Activated CD4-positive, alpha-beta T cell treated with anti-CD3 and anti-CD28 coated beads for 36 hours (primary cell): ENCODE results near the gene CEBPG. TPM values are rescaled to one million over a fixed set of nuclear protein-coding genes. Genes with fewer than 3 reads are reported as not detected.

Source experiments
- ATAC-seq: fragments of 200-7000 bp; cut with Tn5 transposase; one replicate; pipeline ENCODE4 v1.10.0; 2021; ENCODE audit warnings: mild to moderate bottlenecking, moderate library complexity
- CTCF ChIA-PET: fragments of 350-600 bp; sonication (Branson Sonifier 250); formaldehyde crosslinking; loops from one replicate; lab custom pipeline; 2021; ENCODE audit warnings: antibody characterized with exemption; lab: Charles Lee
- POLR2A ChIA-PET: fragments of 350-600 bp; sonication (Branson Sonifier 250); formaldehyde crosslinking; loops from one replicate; lab custom pipeline; 2021; ENCODE audit warnings: antibody characterized with exemption, inconsistent platforms; lab: Charles Lee
- DNase-seq: peaks from one replicate; pipeline ENCODE4 v3.0.0-alpha.2; 2020
- H3K27ac Mint-ChIP-seq: one replicate; pipeline ENCODE4 v1.8.0; 2021; ENCODE audit warnings: mixed read lengths
- H3K27me3 Mint-ChIP-seq: one replicate; pipeline ENCODE4 v1.8.0; 2021; ENCODE audit warnings: mixed read lengths
- H3K36me3 Mint-ChIP-seq: one replicate; pipeline ENCODE4 v1.8.0; 2021; ENCODE audit warnings: low read depth, mixed read lengths
- H3K4me1 Mint-ChIP-seq: one replicate; pipeline ENCODE4 v1.8.0; 2021; ENCODE audit warnings: mixed read lengths
- H3K4me3 Mint-ChIP-seq: one replicate; pipeline ENCODE4 v1.8.0; 2021; ENCODE audit warnings: mild to moderate bottlenecking, moderate library complexity, mixed read lengths
- H3K9me3 Mint-ChIP-seq: one replicate; pipeline ENCODE4 v1.8.0; 2021; ENCODE audit warnings: low read depth, mixed read lengths
- intact Hi-C, 2 experiments: fragments of 100-400 bp; cut with DNase I in 1 of 2; cut with micrococcal nuclease in 1 of 2; formaldehyde crosslinking; loops; one replicate each; pipeline versions ENCODE4 v1.14.2 to v1.15.1; 2022 to 2024; cut with DNase I, micrococcal nuclease
- total RNA-seq, 2 experiments: library from RNA; stranded (reverse); gene quantifications; one replicate each; pipeline ENCODE4 v1.2.3, GENCODE V29; 2021

CEBPG gene
- total RNA-seq, 2 experiments from 2014 or later: 25.9 to 29.6 TPM

GRCh38 chr19:33404506-33405253, 31.2 kb downstream of the CEBPG start:
- ATAC-seq (no peak), DNase-seq (no peak)
- no peaks in the 10 kb centered on the region for H3K36me3 Mint-ChIP-seq
- CTCF ChIA-PET: interaction anchor here (0.8 to 2.8 kb wide), 9 partner anchors 11 to 278 kb away, joined by 3 to 13 read pairs (median 4); no protein-coding TSS in a partner anchor
- H3K9me3 Mint-ChIP-seq: no peaks in the 10 kb centered on the region
- intact Hi-C loops: loop anchor here (5.0 to 10.0 kb wide), 3 partner anchors 102 to 262 kb away; partner anchors contain the start of gene CEBPA (in 1 of the 2)
- POLR2A ChIA-PET: no interaction called here
- H3K27me3 Mint-ChIP-seq: no peaks in the 10 kb centered on the region
- no peak overlapping the region for H3K4me3 Mint-ChIP-seq
- no peak overlapping the region for H3K27ac Mint-ChIP-seq
- no peaks in the 10 kb centered on the region for H3K4me1 Mint-ChIP-seq

- Mint-ChIP-seq H3K4me1 (no peaks in the 10 kb centered on the region), H3K27me3 (no peaks in the 10 kb centered on the region), H3K27ac (no peak overlapping the region), H3K9me3 (no peaks in the 10 kb centered on the region), H3K4me3 (no peak overlapping the region), H3K36me3 (no peaks in the 10 kb centered on the region)
- intact Hi-C loops: loop anchor here (5.0 to 10.0 kb wide), 3 partner anchors 103 to 263 kb away; partner anchors contain the start of gene CEBPA (in 1 of the 2)
- ChIA-PET POLR2A (no interaction called here), CTCF (interaction anchor here (0.8 to 2.8 kb wide), 7 partner anchors 11 to 279 kb away, joined by 3 to 13 read pairs (median 4); no protein-coding TSS in a partner anchor)
- ATAC-seq (no peak), DNase-seq (no peak)
These were observed 31.7 kb downstream of the CEBPG start for GRCh38 chr19:33405254-33405552.

- Mint-ChIP-seq H3K4me1 (no peaks in the 10 kb centered on the region), H3K27ac (no peak overlapping the region), H3K36me3 (no peaks in the 10 kb centered on the region), H3K9me3 (no peaks in the 10 kb centered on the region), H3K27me3 (no peaks in the 10 kb centered on the region), H3K4me3 (no peak overlapping the region)
- ChIA-PET CTCF (interaction anchor here (0.6 to 2.8 kb wide), 11 partner anchors 8 to 280 kb away, joined by 3 to 23 read pairs (median 5); no protein-coding TSS in a partner anchor), POLR2A (no interaction called here)
- no peak for DNase-seq
- no peak for ATAC-seq
- intact Hi-C loops: loop anchor here (1.0 to 10.0 kb wide), 5 partner anchors 104 to 279 kb away; partner anchors contain the start of gene CEBPA (in 1 of the 2)
These were observed 32.3 kb downstream of the CEBPG start for GRCh38 chr19:33405553-33406461.

GRCh38 chr19:33406521-33407139, 33.1 kb downstream of the CEBPG start:
- Mint-ChIP-seq H3K4me3 (no peak overlapping the region), H3K36me3 (no peaks in the 10 kb centered on the region), H3K4me1 (no peaks in the 10 kb centered on the region), H3K9me3 (no peaks in the 10 kb centered on the region), H3K27me3 (no peaks in the 10 kb centered on the region), H3K27ac (no peak overlapping the region)
- ATAC-seq: peak; percentile 85
- DNase-seq: peak; percentile 85
- ChIA-PET POLR2A (no interaction called here), CTCF (interaction anchor here (0.6 to 2.8 kb wide), 14 partner anchors 9 to 684 kb away, joined by 3 to 23 read pairs (median 4); partner anchors contain the start of gene SLC7A10)
- intact Hi-C loops: loop anchor here (1.0 to 10.0 kb wide), 5 partner anchors 104 to 280 kb away; partner anchors contain the start of gene CEBPA (in 1 of the 2)

DNA sequence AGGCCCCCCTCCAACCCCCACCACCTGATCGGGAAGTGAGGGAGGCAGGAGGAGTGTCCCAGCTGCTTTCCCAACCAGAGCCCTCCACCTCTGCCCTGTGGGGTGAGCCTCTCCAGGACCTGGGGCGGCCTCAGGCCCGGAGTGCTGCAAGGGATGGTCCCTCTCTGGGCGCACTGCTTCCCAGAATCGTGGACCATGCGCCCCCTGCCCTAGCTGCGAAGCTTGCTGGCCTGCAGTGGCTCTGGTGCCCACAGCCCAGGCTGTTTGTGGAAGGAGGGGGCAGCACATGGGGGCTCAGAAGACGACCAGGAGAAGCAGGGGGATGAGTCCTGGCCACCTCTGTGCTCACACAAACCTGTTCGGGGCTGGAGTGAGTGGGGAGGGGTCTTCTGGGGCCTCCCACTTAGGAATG, 33.6 kb downstream of the CEBPG start:
- Mint-ChIP-seq H3K4me3 (no peak overlapping the region), H3K27me3 (no peaks in the 10 kb centered on the region), H3K36me3 (no peaks in the 10 kb centered on the region), H3K9me3 (no peaks in the 10 kb centered on the region), H3K27ac (no peak overlapping the region), H3K4me1 (no peaks in the 10 kb centered on the region)
- ChIA-PET CTCF (interaction anchor here (0.6 to 2.8 kb wide), 13 partner anchors 9 to 683 kb away, joined by 3 to 23 read pairs (median 4); partner anchors contain the start of gene SLC7A10), POLR2A (no interaction called here)
- DNase-seq (no peak), ATAC-seq (peak; percentile 24)
- intact Hi-C loops: loop anchor here (2.0 to 10.0 kb wide), 4 partner anchors 105 to 280 kb away; partner anchors contain the start of gene CEBPA (in 1 of the 2)

DNA sequence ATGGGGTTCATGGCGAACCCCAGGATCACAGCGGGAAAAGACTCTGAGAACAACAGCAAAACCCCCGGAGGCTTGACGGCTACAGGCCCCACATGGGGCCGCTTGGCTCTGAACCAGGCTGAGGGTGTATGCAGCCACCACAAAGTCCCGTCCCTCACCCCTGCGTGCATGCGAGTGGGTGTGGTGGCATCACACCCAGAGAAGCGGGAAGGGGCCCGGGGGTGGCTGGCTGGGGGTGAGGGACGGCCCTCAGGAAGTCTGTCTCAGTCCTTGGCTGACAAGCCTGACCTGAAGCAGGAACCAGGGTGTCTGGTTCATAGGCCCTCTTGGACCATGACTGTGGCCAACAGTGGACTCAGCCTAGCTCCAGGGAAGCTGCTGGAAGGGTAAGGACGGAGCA, 34.2 kb downstream of the CEBPG start:
- DNase-seq (no peak), ATAC-seq (no peak)
- Mint-ChIP-seq H3K9me3 (no peaks in the 10 kb centered on the region), H3K27me3 (no peaks in the 10 kb centered on the region), H3K4me1 (no peaks in the 10 kb centered on the region), H3K27ac (no peak overlapping the region), H3K4me3 (no peak overlapping the region), H3K36me3 (no peaks in the 10 kb centered on the region)
- POLR2A ChIA-PET: no interaction called here
- intact Hi-C loops: loop anchor here (2.0 to 10.0 kb wide), 4 partner anchors 105 to 281 kb away; partner anchors contain the start of gene CEBPA (in 1 of the 2)
- CTCF ChIA-PET: interaction anchor here (0.6 to 2.1 kb wide), 5 partner anchors 9 to 301 kb away, joined by 3 to 23 read pairs (median 4); no protein-coding TSS in a partner anchor

DNA sequence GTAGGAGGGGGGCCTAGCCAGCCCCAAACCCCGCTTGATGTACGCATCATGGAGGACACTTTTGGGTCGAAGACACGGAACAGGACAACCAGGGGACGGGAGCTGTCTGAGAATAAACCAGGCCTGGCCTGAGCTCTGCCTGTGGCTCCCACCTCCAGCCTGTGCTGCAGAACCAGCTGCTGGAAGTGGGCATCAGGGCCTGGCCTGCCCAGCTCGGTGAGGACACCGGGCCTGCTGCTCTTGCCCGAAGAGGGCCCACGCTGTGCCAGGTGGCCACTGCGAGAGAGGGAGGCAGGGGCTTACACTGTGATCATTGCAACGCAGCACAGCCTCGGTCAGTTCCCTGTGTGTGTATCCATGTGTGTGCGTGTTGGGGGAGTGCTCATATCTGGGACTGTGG, 34.6 kb downstream of the CEBPG start:
- no peaks in the 10 kb centered on the region for H3K9me3 Mint-ChIP-seq
- DNase-seq: no peak
- no peaks in the 10 kb centered on the region for H3K4me1 Mint-ChIP-seq
- intact Hi-C loops: loop anchor here (5.0 to 10.0 kb wide), 3 partner anchors 106 to 266 kb away; partner anchors contain the start of gene CEBPA (in 1 of the 2)
- no peak for ATAC-seq
- no peaks in the 10 kb centered on the region for H3K27me3 Mint-ChIP-seq
- no peak overlapping the region for H3K4me3 Mint-ChIP-seq
- H3K27ac Mint-ChIP-seq: no peak overlapping the region
- H3K36me3 Mint-ChIP-seq: no peaks in the 10 kb centered on the region
- CTCF ChIA-PET: interaction anchor here (0.6 to 1.5 kb wide), 7 partner anchors 8 to 300 kb away, joined by 3 to 5 read pairs (median 3); no protein-coding TSS in a partner anchor
- POLR2A ChIA-PET: no interaction called here

DNA sequence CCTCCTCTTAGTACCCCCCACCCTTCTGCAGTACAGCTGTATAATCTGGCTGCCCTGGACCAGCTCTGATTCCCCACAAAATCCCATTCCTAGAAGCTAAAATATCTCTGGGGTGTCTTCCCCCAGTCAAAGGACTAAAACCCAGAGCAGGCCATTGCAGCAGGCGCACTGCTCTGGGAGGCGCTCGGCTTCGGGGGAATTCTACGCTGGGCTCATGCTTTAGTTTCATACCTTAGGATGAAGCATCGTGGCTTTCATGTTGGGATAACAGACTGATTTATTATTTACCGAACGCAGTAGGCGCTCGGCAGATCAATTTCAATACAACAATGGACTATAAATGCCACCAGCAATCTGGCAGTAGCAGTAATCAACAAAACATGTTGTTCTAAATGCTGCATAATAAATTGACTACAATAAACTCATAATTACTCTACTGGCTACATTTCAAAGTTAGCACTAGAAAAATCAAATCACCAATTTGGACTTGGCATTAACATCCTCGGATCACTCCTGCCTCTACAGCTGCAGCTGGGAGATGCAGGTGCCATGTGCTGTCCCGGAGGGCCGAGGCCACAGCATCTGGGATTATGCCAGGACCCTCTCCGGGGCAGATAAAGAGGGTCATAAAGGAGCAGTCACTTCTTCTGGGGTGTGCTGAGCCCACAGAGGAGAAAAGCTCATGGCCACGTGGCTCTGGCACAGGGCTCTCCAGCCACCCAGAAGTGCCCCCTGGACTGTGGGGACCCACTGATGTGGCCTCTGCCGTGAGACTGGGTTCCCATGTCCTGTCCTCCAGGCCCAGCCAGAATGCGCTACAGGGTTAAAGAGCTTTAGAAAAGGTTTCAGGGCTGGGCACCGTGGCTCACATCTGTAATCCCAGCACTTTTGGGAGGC, 35.3 kb downstream of the CEBPG start:
- CTCF ChIA-PET: interaction anchor here (0.6 to 2.1 kb wide), 8 partner anchors 8 to 300 kb away, joined by 3 to 8 read pairs (median 3); no protein-coding TSS in a partner anchor

DNA sequence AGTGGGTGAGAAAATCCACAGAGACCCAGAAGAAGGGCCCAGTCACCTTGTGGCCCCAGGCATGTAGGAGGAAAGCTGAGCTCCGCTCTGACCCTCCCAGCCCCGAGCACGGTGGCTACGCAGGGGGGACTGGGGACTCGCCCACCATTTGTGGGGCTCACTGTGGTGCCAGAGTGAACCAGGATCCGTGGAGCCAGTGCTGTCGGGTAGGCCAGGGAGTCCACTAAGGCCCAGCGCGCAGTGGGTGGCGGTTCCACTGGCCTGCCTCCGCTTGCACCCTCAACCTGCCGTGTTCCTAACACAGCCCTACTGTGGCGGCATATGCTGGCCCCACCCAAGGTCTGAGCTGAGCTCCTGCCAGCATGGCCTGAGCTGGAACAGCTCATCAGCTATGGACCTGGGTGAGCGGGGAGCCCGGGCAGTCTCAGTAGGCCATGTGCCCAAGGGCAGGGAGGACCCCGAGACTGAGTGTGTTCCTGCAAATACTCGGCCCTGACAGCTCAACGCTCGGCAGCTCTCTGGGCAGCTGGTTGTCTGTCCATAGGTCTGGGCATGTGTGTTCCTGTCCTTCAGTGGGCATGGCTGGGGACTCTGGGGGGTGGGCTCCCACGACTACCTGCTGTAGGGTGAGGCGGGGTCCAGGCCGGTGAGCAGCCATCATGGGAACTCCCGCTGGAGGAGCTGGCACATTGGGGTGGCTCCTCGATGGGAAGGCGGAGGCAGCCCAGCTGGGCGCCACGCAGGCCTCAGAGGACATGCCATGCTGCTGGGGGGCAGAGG, 36.6 kb downstream of the CEBPG start:
- Mint-ChIP-seq H3K9me3 (no peaks in the 10 kb centered on the region), H3K4me1 (no peaks in the 10 kb centered on the region), H3K27ac (no peak overlapping the region), H3K4me3 (no peak overlapping the region), H3K36me3 (no peaks in the 10 kb centered on the region), H3K27me3 (no peaks in the 10 kb centered on the region)
- no peak for ATAC-seq
- POLR2A ChIA-PET: no interaction called here
- DNase-seq: no peak
- intact Hi-C loops: loop anchor here (5.0 to 10.0 kb wide), 3 partner anchors 108 to 268 kb away; partner anchors contain the start of gene CEBPA (in 1 of the 2)
- CTCF ChIA-PET: interaction anchor here (0.6 to 2.1 kb wide), 3 partner anchors 14 to 611 kb away, joined by 3 to 8 read pairs (median 3); no protein-coding TSS in a partner anchor

More for the DNA sequence above, 35.3 kb downstream of the CEBPG start:
- H3K4me3 Mint-ChIP-seq: no peak overlapping the region
- no peak overlapping the region for H3K27ac Mint-ChIP-seq
- intact Hi-C loops: loop anchor here (5.0 to 10.0 kb wide), 3 partner anchors 106 to 266 kb away; partner anchors contain the start of gene CEBPA (in 1 of the 2)
- H3K9me3 Mint-ChIP-seq: no peaks in the 10 kb centered on the region
- H3K27me3 Mint-ChIP-seq: no peaks in the 10 kb centered on the region
- POLR2A ChIA-PET: no interaction called here
- DNase-seq (no peak), ATAC-seq (no peak)
- H3K36me3 Mint-ChIP-seq: no peaks in the 10 kb centered on the region
- H3K4me1 Mint-ChIP-seq: no peaks in the 10 kb centered on the region
